Measurements from ENCODE around the gene PTPRR.
"Not testable (repeated sequence)": the region's sequence is repeated elsewhere in the genome, so short reads cannot be mapped to it uniquely, and the experiment has no call there.

The PTPRR gene

GRCh38 chr12:70739756-70740155 lies 180.8 kb downstream of the PTPRR start:
- DNase-seq = no peak

- no peak for DNase-seq
Measured at GRCh38 chr12:70736351-70737133, 184.0 kb downstream of the PTPRR start.

GRCh38 chr12:70735197-70735596 lies 185.3 kb downstream of the PTPRR start:
- not testable (repeated sequence) for DNase-seq

DNA sequence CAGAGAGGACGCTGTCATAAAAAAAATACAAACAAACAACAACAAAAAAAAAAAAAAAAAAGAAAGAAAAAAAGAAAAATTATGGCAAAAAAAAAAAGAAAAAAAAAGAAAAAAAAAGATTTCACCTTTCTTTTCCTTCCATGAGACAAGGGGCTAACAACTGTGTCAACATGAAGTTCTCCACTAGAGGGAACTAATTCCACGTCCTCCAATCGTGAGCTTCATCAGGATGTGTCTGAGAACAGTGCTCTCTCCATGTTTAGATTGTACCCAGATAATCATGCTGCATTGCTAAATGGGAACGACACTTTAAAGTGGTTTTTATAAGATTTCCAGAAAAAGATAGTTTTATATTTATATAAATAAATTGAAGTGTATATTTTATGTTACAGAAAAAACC lies 187.2 kb downstream of the PTPRR start:
- peak; percentile 58 for DNase-seq

- DNase-seq = no peak
Measured at GRCh38 chr12:70732287-70732686, 188.3 kb downstream of the PTPRR start.

- DNase-seq = no peak
Measured at GRCh38 chr12:70730675-70731180, 189.8 kb downstream of the PTPRR start.

DNA sequence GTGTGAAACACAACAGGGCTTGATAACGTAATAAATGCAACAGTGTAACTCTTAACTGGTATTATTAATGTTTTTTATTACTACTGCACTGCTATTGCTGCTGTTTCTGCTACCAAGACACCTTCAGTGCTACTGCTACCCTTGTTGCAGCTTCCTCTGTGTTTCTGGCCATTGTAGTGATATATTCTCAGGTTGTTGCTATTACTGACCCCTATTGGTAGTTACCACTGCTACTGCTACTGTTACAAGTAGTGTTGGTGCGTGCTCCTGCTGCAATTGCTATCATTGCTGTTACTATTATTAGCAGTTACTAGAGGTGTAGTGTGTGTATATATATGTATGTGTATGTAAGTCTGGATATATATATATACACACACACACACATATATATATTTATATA lies 196.1 kb downstream of the PTPRR start:
- DNase-seq = no peak

GRCh38 chr12:70722584-70723343 lies 197.8 kb downstream of the PTPRR start:
- DNase-seq = no peak

DNA sequence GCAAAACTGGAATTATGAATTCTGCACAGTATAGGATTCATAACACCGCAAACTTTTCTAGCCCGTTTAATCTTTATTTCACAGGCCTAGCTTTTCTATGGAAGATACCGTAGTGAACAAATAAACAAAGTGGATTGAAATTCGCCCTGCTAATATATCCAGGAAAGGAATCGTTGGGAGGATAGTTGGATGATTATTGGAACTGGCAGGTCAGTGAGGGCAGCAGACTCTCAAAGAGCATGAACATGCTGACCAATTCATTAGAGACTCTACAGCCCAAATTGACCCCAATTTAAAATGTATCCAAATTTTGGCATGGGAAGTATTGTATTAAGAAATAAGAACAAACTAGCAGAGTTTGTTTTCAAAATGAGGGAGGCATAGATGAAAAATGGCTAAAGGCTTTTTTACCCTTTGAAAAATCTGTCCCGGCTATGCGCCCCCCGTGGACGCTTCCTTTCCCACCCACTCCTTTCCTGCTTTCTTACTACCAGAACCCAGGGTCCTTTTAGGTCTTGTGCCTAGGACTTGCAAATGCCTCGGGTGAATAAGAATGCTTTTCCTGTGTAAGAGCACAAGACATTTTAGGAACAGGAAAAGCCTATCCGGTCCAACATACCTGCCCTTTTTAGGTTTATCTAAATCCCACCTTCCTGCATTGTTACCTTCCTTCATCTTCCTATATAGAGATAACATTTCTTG lies 198.7 kb downstream of the PTPRR start:
- DNase-seq = no peak

GRCh38 chr12:70721216-70721615 lies 199.3 kb downstream of the PTPRR start:
- no peak for DNase-seq

DNA sequence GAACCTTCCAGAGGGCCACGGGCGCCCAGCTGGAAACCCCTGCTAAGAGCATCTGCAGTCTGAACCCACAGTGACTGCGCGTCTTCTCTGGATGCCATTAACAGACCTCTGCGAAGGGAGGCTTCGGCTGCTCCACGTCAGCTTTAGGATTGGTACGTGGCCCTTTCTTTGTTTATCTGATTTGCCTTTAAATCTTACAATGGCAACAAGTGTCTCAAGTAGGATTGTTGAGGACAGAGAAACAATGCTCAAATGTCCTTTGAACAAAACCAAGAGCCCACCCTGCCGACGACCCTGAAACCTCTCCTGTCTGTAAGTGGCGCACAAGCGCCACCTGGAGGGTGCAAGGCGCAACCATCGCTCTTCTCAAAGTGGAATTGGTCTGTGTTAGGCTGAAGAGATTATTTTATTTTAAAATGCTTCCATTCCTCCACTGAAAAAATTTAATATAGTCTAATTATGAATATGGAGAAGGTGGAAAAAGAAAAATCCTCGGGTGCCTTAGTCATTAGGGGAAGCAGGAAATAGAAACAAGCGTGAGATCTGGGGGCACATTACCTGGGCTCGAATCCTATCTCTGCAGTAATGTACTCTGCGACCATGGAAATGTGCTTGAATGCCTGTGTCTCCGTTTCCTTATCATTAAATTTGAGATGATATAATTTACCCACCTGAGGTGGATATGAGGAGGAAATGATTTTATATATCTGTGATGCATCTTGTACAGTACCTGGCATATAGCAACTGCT lies 200.7 kb downstream of the PTPRR start:
- DNase-seq = peak; percentile 32

- DNase-seq = no peak
Measured at GRCh38 chr12:70719071-70719470, 201.5 kb downstream of the PTPRR start.

DNA sequence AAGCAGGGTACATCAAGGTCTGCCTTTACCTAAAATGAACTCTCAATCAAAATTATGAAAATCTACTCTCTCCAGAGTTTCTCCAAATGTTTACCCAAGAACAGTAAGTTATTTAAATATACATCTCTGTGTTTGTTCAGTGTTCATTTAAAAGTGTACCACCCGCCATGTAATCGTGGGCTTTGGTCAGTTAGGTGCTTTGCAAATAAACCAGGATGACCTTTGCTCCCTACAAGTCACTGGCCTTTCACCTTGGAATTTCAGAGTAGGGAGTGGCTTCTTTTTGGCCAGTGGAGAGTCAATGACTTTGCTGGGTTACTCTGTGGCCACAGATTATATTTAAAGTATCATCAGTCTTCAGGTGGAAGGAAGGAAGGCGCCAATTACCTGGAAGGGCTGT lies 208.7 kb downstream of the PTPRR start:
- DNase-seq = no peak

DNA sequence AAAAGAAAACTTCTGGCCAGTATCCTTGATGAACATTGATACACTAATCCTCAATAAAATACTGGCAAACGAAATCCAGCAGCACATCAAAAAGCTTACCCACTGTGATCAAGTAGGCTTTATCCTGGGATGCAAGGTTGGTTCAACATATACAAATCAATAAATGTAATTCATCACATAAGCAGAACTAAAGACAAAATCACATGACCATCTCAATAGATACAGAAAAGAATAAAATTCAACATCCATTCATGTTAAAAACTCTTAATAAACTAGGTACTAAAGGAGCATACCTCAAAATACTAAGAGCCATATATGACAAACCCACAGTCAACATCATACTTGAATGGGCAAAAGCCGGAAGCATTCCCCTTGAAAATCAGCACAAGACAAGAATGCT lies 211.5 kb downstream of the PTPRR start:
- no peak for DNase-seq

DNA sequence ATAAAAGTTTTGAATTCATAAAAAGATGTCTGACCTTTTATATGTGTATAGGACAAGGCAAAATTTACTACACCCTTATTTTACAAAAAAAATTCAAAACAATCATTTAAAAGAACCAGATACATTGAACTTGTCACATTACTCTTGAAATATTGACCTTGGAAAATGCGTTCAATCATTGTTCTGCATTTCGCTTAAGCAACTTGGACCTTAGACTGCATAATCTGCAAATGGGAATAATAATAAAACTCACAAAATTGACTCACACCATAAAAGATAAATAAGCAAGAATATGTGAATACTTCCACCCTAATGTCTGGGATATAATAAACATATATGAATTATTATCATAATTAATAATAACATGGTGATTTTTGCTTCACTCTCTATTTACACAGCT lies 213.9 kb downstream of the PTPRR start:
- no peak for DNase-seq

DNA sequence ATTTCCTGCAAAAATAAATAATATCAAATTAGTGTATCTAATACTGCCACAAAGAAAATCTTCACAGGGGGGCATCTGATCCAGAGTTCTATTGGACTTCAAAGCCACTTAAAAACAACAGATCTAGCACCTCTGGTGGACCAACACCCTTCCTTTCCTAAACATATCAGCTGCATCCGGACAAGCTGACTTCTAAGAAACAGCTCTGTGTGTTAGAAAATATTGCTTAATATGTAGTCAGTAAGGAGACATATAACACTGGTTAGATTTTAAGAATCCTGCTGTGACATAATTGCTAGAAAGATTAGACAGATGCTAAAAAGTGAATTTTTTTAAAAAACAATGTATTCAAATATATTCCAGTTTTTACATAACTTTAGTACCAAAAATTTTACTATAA lies 222.2 kb downstream of the PTPRR start:
- DNase-seq = no peak

- DNase-seq = no peak
Measured at GRCh38 chr12:70695361-70696023, 225.0 kb downstream of the PTPRR start.

DNA sequence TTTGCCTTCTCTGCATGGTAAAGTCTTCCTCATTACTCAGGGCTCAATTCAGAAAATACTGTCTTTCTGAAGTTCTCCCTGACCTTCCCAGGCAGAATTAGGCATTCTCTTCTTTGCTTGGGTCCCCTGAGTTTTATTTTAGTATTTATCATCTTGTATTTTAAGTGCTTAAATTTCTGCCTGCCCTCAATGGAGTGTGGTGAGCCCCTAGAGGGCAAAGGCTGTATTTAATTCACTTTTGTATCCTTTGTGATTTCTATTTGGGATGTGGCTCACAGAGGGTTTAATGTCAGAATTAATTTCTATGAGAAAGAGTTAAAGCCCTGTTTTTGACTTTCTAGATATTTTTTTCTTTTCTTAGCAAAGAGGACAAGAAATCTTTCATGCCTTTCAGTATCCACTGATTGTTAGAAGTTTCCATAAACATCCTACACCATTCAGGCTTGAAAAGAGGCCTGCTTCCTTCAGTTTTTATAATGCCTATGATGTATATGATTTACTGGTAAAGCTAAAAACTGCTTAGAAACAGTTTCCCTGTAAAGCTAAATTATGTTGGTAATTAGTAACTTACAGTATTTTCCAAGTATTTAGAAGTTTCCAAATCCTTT lies 227.8 kb downstream of the PTPRR start:
- no peak for DNase-seq

DNA sequence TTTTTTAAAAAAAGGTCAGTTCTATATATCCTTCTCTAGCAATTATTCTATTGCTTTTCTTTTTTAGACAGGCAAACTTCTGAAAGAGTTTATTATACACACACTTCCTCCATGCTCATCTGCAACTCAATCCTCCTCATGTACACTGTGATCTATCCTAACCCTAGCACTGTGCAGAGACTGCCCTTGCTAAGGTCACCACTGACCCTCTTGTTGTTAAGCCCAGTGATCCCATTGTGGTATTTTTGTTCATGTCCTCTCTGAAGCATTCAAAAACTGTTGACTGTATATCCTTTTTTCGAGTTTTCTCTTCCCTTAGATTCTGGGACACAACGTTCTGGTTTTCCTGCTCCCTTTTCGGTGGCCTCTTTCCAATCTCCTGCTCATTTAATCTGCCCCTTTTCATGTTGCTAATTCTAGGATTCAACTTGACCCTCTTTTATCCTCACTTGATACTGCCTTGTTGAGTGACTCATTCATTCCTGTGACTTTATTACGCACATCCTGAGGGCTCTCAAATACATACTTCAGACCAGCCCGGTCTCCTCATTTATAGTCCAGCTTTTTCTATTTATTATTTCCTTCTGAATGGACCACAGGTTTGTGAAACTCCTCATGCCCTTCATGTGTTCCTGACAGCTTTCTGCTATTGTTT lies 229.4 kb downstream of the PTPRR start:
- no peak for DNase-seq

GRCh38 chr12:70686907-70687306 lies 233.6 kb downstream of the PTPRR start:
- no peak for DNase-seq

DNA sequence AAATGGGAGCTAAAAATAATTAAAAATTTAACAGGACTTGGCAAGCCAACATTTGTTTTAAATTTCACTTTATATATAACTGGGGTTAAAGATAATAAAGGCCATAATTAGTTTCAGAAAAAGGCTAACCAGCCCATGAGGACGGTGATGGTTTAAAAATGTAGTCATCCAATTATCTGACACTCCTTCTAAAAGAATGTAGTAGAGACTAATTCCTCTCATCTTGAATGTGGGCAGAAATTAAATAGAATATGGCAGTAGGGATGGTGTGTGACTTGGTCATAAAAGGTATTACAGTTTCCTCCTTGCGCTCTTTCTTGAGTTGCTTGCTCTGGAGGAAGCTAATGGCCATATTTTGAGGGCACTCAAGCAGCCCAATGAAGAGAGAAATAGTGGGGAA lies 234.2 kb downstream of the PTPRR start:
- DNase-seq = no peak
